Astrocyte (in vitro differentiated cells and primary cell): ENCODE data around the gene ALDH2. TPM values are rescaled to one million over a fixed set of nuclear protein-coding genes. Genes with fewer than 3 reads are reported as not detected.
"Not testable (repeated sequence)": the region's sequence is repeated elsewhere in the genome, so short reads cannot be mapped to it uniquely, and the experiment has no call there.

Source experiments
- DNase-seq: peaks from one replicate; pipeline ENCODE4 v3.0.0-alpha.2; 2010; ENCODE audit warnings: low read depth
- FAIRE-seq: peaks from 2 replicates; lab custom pipeline; 2011; peaks lifted over from hg19 to GRCh38; lab: Jason Lieb, UNC
- H2AFZ ChIP-seq: 2 replicates; pipeline ENCODE4 v1.6.0; 2012; ENCODE audit warnings: low read depth, low read length, inconsistent platforms
- H3K27ac ChIP-seq: 2 replicates; pipeline ENCODE4 v1.5.1; 2011; ENCODE audit warnings: low read depth, low read length, inconsistent platforms
- H3K27me3 ChIP-seq: 2 replicates; pipeline ENCODE4 v1.6.0; 2011; ENCODE audit warnings: low read length, inconsistent platforms; ENCODE audit not compliant: insufficient read depth
- H3K36me3 ChIP-seq: 2 replicates; pipeline ENCODE4 v1.5.1; 2011; ENCODE audit warnings: low read length, inconsistent platforms; ENCODE audit not compliant: insufficient read depth
- H3K4me1 ChIP-seq: 2 replicates; pipeline ENCODE4 v1.5.1; 2011; ENCODE audit warnings: low read length, inconsistent platforms; ENCODE audit not compliant: insufficient read depth
- H3K4me2 ChIP-seq: 2 replicates; pipeline ENCODE4 v1.6.0; 2012; ENCODE audit warnings: low read length, inconsistent platforms
- H3K4me3 ChIP-seq: 2 replicates; pipeline ENCODE4 v1.5.1; 2011; ENCODE audit warnings: low read depth, mild to moderate bottlenecking, low read length, inconsistent platforms; ENCODE audit not compliant: insufficient read depth
- H3K79me2 ChIP-seq: 2 replicates; pipeline ENCODE4 v1.6.0; 2012; ENCODE audit warnings: mild to moderate bottlenecking, low read length, inconsistent platforms; ENCODE audit not compliant: insufficient read depth
- H3K9ac ChIP-seq: 2 replicates; pipeline ENCODE4 v1.6.0; 2012; ENCODE audit warnings: mild to moderate bottlenecking, low read length, inconsistent platforms
- H3K9me3 ChIP-seq: 2 replicates; pipeline ENCODE4 v1.5.1; 2012; ENCODE audit warnings: low read depth, mild to moderate bottlenecking, low read length, inconsistent platforms; ENCODE audit not compliant: insufficient read depth
- H4K20me1 ChIP-seq: 2 replicates; pipeline ENCODE4 v1.6.0; 2012; ENCODE audit warnings: low read length, inconsistent platforms; ENCODE audit not compliant: insufficient read depth
- H3K27ac Mint-ChIP-seq: one replicate; pipeline ENCODE4 v1.8.0; 2021; ENCODE audit warnings: mild to moderate bottlenecking, mixed read lengths; ENCODE audit not compliant: unreplicated experiment
- H3K27me3 Mint-ChIP-seq: one replicate; pipeline ENCODE4 v1.8.0; 2021; ENCODE audit warnings: low read depth, mixed read lengths; ENCODE audit not compliant: unreplicated experiment
- H3K36me3 Mint-ChIP-seq: one replicate; pipeline ENCODE4 v1.8.0; 2021; ENCODE audit warnings: low read depth, mixed read lengths; ENCODE audit not compliant: unreplicated experiment
- H3K4me1 Mint-ChIP-seq: one replicate; pipeline ENCODE4 v1.8.0; 2021; ENCODE audit warnings: low read depth, mixed read lengths; ENCODE audit not compliant: unreplicated experiment
- H3K4me3 Mint-ChIP-seq: one replicate; pipeline ENCODE4 v1.8.0; 2021; ENCODE audit warnings: mild to moderate bottlenecking, moderate library complexity, mixed read lengths; ENCODE audit not compliant: unreplicated experiment
- H3K9me3 Mint-ChIP-seq: one replicate; pipeline ENCODE4 v1.8.0; 2021; ENCODE audit warnings: mild to moderate bottlenecking, mixed read lengths; ENCODE audit not compliant: unreplicated experiment
- EZH2 ChIP-seq: IDR thresholded peaks from 2 replicates; pipeline ENCODE4 v1.6.1; 2012; ENCODE audit warnings: mild to moderate bottlenecking, low read length, inconsistent platforms; ENCODE audit not compliant: insufficient read depth
- total RNA-seq: library from RNA; stranded (reverse); gene quantifications from 2 replicates; pipeline ENCODE4 v1.2.1, GENCODE V29; 2021
- TF ChIP-seq, protein P1 (sequence below): IDR thresholded peaks from 2 replicates; pipeline ENCODE4 v1.5.1; 2011; ENCODE audit warnings: low read depth, mild to moderate bottlenecking, inconsistent platforms, low read length, moderate library complexity; ENCODE audit not compliant: insufficient read depth

ALDH2 gene
- total RNA-seq, 1 donor from 2014 or later: 82.0 TPM

DNA sequence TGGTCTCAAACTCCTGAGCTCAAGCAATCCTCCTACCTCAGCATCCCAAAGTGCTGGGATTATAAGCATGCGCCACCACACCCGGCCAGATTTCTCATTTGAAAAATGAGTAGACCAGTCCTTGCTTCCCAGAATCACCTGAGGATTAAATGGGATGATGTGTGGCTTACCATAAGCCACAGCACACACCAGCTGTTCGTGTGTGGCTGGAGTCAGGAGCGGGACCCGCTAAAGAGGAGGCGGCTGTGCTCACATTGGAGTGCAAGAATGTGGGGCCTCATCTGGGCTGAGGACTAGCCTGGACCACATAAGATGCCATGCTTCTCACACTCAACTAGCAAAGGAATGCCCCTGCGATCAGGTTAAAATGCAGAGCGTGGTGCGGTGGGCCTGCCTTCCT, 6.7 kb upstream of the ALDH2 start:
- Mint-ChIP-seq H3K4me1 (peaks cover 16% of the 10 kb centered on the region), H3K36me3 (peaks cover 5% of the 10 kb centered on the region), H3K27me3 (peaks cover 27% of the 10 kb centered on the region), H3K4me3 (no peak overlapping the region), H3K27ac (no peak overlapping the region), H3K9me3 (no peaks in the 10 kb centered on the region)
- no peak overlapping the region for H3K9ac ChIP-seq
- no peaks in the 10 kb centered on the region for H3K9me3 ChIP-seq
- no peaks in the 10 kb centered on the region for H3K79me2 ChIP-seq
- no peak for DNase-seq
- peaks cover 16% of the 10 kb centered on the region for H3K4me1 ChIP-seq
- FAIRE-seq: no peak
- peaks cover 7% of the 10 kb centered on the region for H3K27me3 ChIP-seq
- H2AFZ ChIP-seq: no peak overlapping the region
- TF ChIP-seq, protein P1, sequence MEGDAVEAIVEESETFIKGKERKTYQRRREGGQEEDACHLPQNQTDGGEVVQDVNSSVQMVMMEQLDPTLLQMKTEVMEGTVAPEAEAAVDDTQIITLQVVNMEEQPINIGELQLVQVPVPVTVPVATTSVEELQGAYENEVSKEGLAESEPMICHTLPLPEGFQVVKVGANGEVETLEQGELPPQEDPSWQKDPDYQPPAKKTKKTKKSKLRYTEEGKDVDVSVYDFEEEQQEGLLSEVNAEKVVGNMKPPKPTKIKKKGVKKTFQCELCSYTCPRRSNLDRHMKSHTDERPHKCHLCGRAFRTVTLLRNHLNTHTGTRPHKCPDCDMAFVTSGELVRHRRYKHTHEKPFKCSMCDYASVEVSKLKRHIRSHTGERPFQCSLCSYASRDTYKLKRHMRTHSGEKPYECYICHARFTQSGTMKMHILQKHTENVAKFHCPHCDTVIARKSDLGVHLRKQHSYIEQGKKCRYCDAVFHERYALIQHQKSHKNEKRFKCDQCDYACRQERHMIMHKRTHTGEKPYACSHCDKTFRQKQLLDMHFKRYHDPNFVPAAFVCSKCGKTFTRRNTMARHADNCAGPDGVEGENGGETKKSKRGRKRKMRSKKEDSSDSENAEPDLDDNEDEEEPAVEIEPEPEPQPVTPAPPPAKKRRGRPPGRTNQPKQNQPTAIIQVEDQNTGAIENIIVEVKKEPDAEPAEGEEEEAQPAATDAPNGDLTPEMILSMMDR: no peak
- no peak for TF ChIP-seq EZH2
- no peak overlapping the region for H3K27ac ChIP-seq
- no peaks in the 10 kb centered on the region for H3K36me3 ChIP-seq
- H4K20me1 ChIP-seq: no peaks in the 10 kb centered on the region
- H3K4me3 ChIP-seq: no peak overlapping the region
- no peak overlapping the region for H3K4me2 ChIP-seq

DNA sequence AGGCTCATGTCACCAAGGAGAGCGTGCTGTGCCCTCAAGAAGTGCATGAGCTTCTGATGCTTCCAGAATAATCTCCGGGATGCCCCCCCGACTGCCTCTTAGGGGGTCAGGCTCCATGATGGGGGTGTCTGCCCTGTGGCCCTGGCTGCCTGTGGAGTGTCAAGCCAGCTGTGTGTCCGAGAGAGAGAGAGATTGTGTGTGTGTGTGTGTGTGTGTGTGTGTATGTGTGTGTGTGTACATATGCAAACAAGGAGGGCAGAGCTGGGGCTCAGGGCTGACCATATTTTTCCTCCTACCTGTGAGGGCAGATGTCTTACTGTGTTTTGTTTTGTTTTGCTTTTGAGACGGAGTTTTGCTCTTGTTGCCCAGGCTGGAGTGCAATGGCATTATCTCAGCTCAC, 5.6 kb upstream of the ALDH2 start:
- Histone ChIP-seq H3K9ac (no peak overlapping the region), H3K36me3 (no peaks in the 10 kb centered on the region), H4K20me1 (no peaks in the 10 kb centered on the region), H3K4me2 (no peak overlapping the region), H2AFZ (no peak overlapping the region), H3K79me2 (no peaks in the 10 kb centered on the region), H3K27me3 (peaks cover 7% of the 10 kb centered on the region), H3K27ac (no peak overlapping the region), H3K4me3 (no peak overlapping the region), H3K9me3 (no peaks in the 10 kb centered on the region), H3K4me1 (peaks cover 16% of the 10 kb centered on the region)
- FAIRE-seq: no peak
- Mint-ChIP-seq H3K36me3 (peaks cover 2% of the 10 kb centered on the region), H3K27me3 (peaks cover 25% of the 10 kb centered on the region), H3K4me1 (peaks cover 16% of the 10 kb centered on the region), H3K27ac (no peak overlapping the region), H3K9me3 (no peaks in the 10 kb centered on the region), H3K4me3 (no peak overlapping the region)
- no peak for DNase-seq
- TF ChIP-seq EZH2: no peak
- TF ChIP-seq, protein P1: no peak

- TF ChIP-seq, protein P1: no peak
- no peak for TF ChIP-seq EZH2
- Histone ChIP-seq H3K79me2 (no peaks in the 10 kb centered on the region), H3K4me1 (peaks cover 21% of the 10 kb centered on the region), H3K9me3 (no peaks in the 10 kb centered on the region), H3K27me3 (peaks cover 7% of the 10 kb centered on the region), H3K27ac (no peak overlapping the region), H3K4me3 (no peak overlapping the region), H3K36me3 (no peaks in the 10 kb centered on the region), H2AFZ (no peak overlapping the region), H3K4me2 (no peak overlapping the region), H3K9ac (no peak overlapping the region), H4K20me1 (no peaks in the 10 kb centered on the region)
- FAIRE-seq: no peak
- Mint-ChIP-seq H3K36me3 (peaks cover 2% of the 10 kb centered on the region), H3K4me3 (no peak overlapping the region), H3K27ac (no peak overlapping the region), H3K9me3 (no peaks in the 10 kb centered on the region), H3K27me3 (peaks cover 25% of the 10 kb centered on the region), H3K4me1 (peaks cover 18% of the 10 kb centered on the region)
- DNase-seq: no peak
Measured at GRCh38 chr12:111761706-111762105, 5.0 kb upstream of the ALDH2 start.

DNA sequence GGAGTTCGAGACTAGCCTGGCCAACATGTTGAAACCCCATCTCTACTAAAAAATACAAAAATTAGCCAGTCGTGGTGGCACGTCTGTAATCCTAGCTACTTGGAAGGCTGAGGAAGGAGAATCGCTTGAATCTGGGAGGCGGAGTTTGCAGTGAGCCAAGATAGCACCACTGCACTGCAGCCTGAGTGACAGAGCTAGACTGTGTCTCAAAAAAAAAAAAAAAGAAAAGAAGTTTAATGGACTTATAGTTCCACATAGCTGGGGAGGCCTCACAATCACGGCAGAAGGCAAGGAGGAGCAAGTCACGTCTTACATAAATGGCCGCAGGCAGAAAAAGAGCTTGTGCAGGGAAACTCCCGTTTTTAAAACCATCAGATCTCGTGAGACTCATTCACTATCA, 3.2 kb upstream of the ALDH2 start:
- Mint-ChIP-seq H3K4me3 (peak overlapping the region; percentile 60), H3K4me1 (peaks cover 12% of the 10 kb centered on the region), H3K27me3 (peaks cover 25% of the 10 kb centered on the region)
- not testable (repeated sequence) for H3K9me3 ChIP-seq, H3K27ac Mint-ChIP-seq, H3K79me2 ChIP-seq, H3K4me3 ChIP-seq, H3K9ac ChIP-seq, FAIRE-seq, H3K36me3 ChIP-seq, H4K20me1 ChIP-seq, DNase-seq, H3K27me3 ChIP-seq, H3K9me3 Mint-ChIP-seq, H3K27ac ChIP-seq, H3K36me3 Mint-ChIP-seq, H3K4me2 ChIP-seq, H2AFZ ChIP-seq
- H3K4me1 ChIP-seq: peaks cover 16% of the 10 kb centered on the region
